Measurements from ENCODE around the gene HSD17B2. TPM values are rescaled to one million over a fixed set of nuclear protein-coding genes. Genes with fewer than 3 reads are reported as not detected.

HSD17B2 gene
- total RNA-seq, 1 experiment from 2014 or later: 3.1 TPM

DNA sequence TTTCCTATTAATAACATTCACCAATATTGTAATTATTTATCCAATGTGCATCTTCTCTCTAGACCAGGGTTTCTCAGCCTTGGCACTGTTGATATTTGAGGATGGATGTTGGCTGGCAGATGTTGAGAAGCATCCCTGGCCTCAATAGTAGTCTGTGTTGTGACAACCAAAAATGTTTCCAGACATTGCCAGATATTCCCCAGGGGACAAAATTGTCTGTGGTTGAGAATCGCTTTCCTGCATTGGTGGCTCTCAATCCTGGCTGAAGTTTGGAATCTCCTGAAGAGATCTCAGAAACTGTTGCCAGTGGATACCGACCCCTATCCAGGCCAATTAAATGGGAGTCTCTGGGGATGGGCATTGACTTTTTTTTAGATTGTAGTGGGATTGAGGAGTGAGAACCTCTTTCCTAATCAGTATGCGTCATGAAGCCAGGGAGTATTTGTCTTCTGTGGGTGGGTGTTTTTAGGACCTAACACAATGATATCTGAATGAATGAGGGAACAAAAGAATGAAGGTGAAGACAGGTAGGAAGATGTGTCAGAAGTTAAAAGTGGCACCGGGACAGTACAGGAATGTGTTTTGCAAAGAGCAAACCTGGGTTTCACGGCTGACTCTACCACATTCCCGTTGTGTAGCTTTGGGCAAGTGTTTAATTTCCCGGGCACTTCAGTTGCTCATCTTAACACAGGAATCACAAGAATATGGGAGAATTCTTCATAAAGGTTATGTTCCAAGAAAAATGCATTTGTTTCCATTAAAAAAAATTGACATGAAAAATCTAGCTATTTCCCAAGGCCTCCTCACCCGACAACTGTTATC lies 24.3 kb downstream of the HSD17B2 start:
- intact Hi-C loops (cut with micrococcal nuclease): no loop called here

DNA sequence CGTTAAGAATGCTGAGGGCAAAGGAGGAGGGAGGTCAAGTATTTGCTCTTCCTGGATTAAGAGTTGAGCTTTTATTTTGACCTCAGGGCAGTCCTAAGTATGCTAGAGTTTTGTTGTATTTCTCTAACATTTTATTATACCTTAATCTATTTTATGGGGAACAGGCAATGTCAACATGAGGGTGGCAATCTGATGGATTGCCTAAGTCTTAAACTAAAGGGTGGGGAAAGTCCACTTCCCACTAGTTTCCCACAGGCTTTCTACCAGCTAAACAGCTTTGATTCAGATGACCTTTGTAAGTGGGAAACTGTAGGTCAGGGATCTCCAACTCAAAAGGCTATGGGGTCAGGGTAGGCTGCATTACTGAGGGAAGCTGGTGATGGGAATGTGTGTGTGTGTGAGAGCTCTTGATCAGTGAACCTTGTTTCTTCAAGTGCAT lies 24.9 kb downstream of the HSD17B2 start:
- Histone ChIP-seq H3K4me1 (ENCODE audit: insufficient read depth, low read length) (peaks cover 15% of the 10 kb centered on the region), H3K4me3 (ENCODE audit: low read length) (no peak overlapping the region), H3K27ac (ENCODE audit: low read length) (no peak overlapping the region), H3K27me3 (ENCODE audit: low read length) (no peaks in the 10 kb centered on the region), H3K36me3 (ENCODE audit: low read depth, low read length) (no peaks in the 10 kb centered on the region), H2AFZ (ENCODE audit: low read length) (no peak overlapping the region), H4K20me1 (ENCODE audit: low read length) (no peaks in the 10 kb centered on the region), H3K4me2 (ENCODE audit: low read length) (no peak overlapping the region), H3K9ac (ENCODE audit: low read length) (no peak overlapping the region), H3K9me2 (replicated peaks; ENCODE audit: low read length) (no peaks in the 10 kb centered on the region), H3K79me2 (ENCODE audit: low read length) (no peaks in the 10 kb centered on the region), H3K9me3 (ENCODE audit: low read length) (no peaks in the 10 kb centered on the region), H3F3A (ENCODE audit: low read length, unreplicated experiment) (no peaks in the 10 kb centered on the region)
- POLR2A ChIA-PET (ENCODE audit: unreplicated experiment): no interaction called here
- TF ChIP-seq EZH2 (IDR thresholded peaks at IDR 0.05; ENCODE audit: low read length, unreplicated experiment) (no peak), EZH2phosphoT487 (IDR thresholded peaks at IDR 0.05; ENCODE audit: borderline replicate concordance, low read length) (no peak)
- TF ChIP-seq, protein P1, sequence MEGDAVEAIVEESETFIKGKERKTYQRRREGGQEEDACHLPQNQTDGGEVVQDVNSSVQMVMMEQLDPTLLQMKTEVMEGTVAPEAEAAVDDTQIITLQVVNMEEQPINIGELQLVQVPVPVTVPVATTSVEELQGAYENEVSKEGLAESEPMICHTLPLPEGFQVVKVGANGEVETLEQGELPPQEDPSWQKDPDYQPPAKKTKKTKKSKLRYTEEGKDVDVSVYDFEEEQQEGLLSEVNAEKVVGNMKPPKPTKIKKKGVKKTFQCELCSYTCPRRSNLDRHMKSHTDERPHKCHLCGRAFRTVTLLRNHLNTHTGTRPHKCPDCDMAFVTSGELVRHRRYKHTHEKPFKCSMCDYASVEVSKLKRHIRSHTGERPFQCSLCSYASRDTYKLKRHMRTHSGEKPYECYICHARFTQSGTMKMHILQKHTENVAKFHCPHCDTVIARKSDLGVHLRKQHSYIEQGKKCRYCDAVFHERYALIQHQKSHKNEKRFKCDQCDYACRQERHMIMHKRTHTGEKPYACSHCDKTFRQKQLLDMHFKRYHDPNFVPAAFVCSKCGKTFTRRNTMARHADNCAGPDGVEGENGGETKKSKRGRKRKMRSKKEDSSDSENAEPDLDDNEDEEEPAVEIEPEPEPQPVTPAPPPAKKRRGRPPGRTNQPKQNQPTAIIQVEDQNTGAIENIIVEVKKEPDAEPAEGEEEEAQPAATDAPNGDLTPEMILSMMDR (conservative IDR thresholded peaks at IDR 0.05; ENCODE audit: low read depth, low read length): no peak
- no peak for DNase-seq
- no TSS peak for BruUV-seq (replicated peaks)
- ATAC-seq: peak; percentile 32
- CTCF ChIA-PET: no interaction called here
- intact Hi-C loops (cut with micrococcal nuclease): no loop called here

More for the DNA sequence above, 24.3 kb downstream of the HSD17B2 start:
- Histone ChIP-seq H3F3A (ENCODE audit: low read length, unreplicated experiment) (no peaks in the 10 kb centered on the region), H3K4me1 (ENCODE audit: insufficient read depth, low read length) (peaks cover 15% of the 10 kb centered on the region), H3K9me2 (replicated peaks; ENCODE audit: low read length) (no peaks in the 10 kb centered on the region), H2AFZ (ENCODE audit: low read length) (no peak overlapping the region), H3K9ac (ENCODE audit: low read length) (no peak overlapping the region), H3K27ac (ENCODE audit: low read length) (no peak overlapping the region), H3K27me3 (ENCODE audit: low read length) (no peaks in the 10 kb centered on the region), H3K36me3 (ENCODE audit: low read depth, low read length) (no peaks in the 10 kb centered on the region), H3K4me3 (ENCODE audit: low read length) (no peak overlapping the region), H3K79me2 (ENCODE audit: low read length) (no peaks in the 10 kb centered on the region), H3K9me3 (ENCODE audit: low read length) (no peaks in the 10 kb centered on the region), H3K4me2 (ENCODE audit: low read length) (no peak overlapping the region), H4K20me1 (ENCODE audit: low read length) (no peaks in the 10 kb centered on the region)
- ChIA-PET POLR2A (ENCODE audit: unreplicated experiment) (no interaction called here), CTCF (no interaction called here)
- TF ChIP-seq EZH2 (IDR thresholded peaks at IDR 0.05; ENCODE audit: low read length, unreplicated experiment): no peak
- TF ChIP-seq, protein P1 (conservative IDR thresholded peaks at IDR 0.05; ENCODE audit: low read depth, low read length): no peak
- TF ChIP-seq EZH2phosphoT487 (IDR thresholded peaks at IDR 0.05; ENCODE audit: borderline replicate concordance, low read length): no peak
- DNase-seq (no peak), ATAC-seq (no peak)
- no TSS peak for BruUV-seq (replicated peaks)
